Lung (tissue), 12 donors: Measurements from ENCODE around the gene NRXN2. TPM values are rescaled to one million over a fixed set of nuclear protein-coding genes. Genes with fewer than 3 reads are reported as not detected.
A peak's percentile ranks its signal among the peaks of the same experiment; 100 is the strongest.

Experiments
- ATAC-seq: fragments of 200-7000 bp; cut with Tn5 transposase; one replicate; pipeline ENCODE4 v1.9.1; 2020; ENCODE audit warnings: moderate number of reproducible peaks; ENCODE audit not compliant: insufficient read depth, low FRiP score
- DNase-seq, 3 donors: peaks; one replicate each; pipeline ENCODE4 v3.0.0-alpha.2; 2013 to 2017
- H3K27ac ChIP-seq, 2 donors: one replicate each; pipeline ENCODE4 v1.5.1; 2013; ENCODE audit warnings: mild to moderate bottlenecking in 2 of 2, moderate library complexity in 2 of 2, control low read depth in 1 of 2, inconsistent platforms in 1 of 2, low read depth in 1 of 2, low read length in 1 of 2
- H3K27me3 ChIP-seq, 3 donors: one replicate each; pipeline ENCODE4 v1.5.1; 2013; ENCODE audit warnings: low read length in 2 of 3; ENCODE audit not compliant: control insufficient read depth in 3 of 3, insufficient read depth in 3 of 3
- H3K36me3 ChIP-seq, 4 donors: one replicate each; pipeline ENCODE4 v1.5.1; 2013; ENCODE audit warnings: low read length in 4 of 4, mild to moderate bottlenecking in 1 of 4, moderate library complexity in 1 of 4; ENCODE audit not compliant: control insufficient read depth in 4 of 4, insufficient read depth in 4 of 4
- H3K4me1 ChIP-seq, 5 donors: one replicate each; pipeline ENCODE4 v1.5.1; 2013; ENCODE audit warnings: low read length in 5 of 5, mild to moderate bottlenecking in 2 of 5, moderate library complexity in 1 of 5; ENCODE audit not compliant: control insufficient read depth in 5 of 5, insufficient read depth in 5 of 5
- H3K4me3 ChIP-seq: one replicate; pipeline ENCODE4 v1.5.1; 2013; ENCODE audit warnings: mild to moderate bottlenecking, control low read depth, moderate library complexity
- H3K9ac ChIP-seq, 2 donors: one replicate each; pipeline ENCODE4 v1.5.1; 2013; ENCODE audit warnings: low read length in 2 of 2, control low read depth in 1 of 2; ENCODE audit not compliant: insufficient read depth in 1 of 2
- H3K9me3 ChIP-seq, 4 donors: one replicate each; pipeline ENCODE4 v1.5.1; 2013; ENCODE audit warnings: low read length in 3 of 4, mild to moderate bottlenecking in 1 of 4, moderate library complexity in 1 of 4; ENCODE audit not compliant: control insufficient read depth in 4 of 4, insufficient read depth in 3 of 4
- CTCF ChIP-seq: IDR thresholded peaks from 2 replicates; pipeline ENCODE4 v1.5.1; 2012; ENCODE audit warnings: mild to moderate bottlenecking; ENCODE audit errors: control extremely low read depth, extremely low read depth
- WGBS, 2 donors: extraction: QIAGEN DNeasy Blood & Tissue Kit; methylation state at CpG; one replicate each; pipeline ENCODE4 v1.1.7; 2013; 5-methylcytosine and 5-hydroxymethylcytosine counted together
- polyA plus RNA-seq, 2 donors: library from polyadenylated mRNA; stranded (reverse); fragments of 200-250 nt; gene quantifications; one replicate each; pipeline ENCODE4 v1.2.1, GENCODE V29; 2013
- total RNA-seq, 2 donors: library from RNA; depleted of rRNA in 1 of 2; stranded (reverse); fragments of >200 nt in 1 of 2; gene quantifications; one replicate each; pipeline ENCODE4 v1.2.1, GENCODE V29; 2014 to 2021
- donor health status: control.
- donor health status: control.
- donor health status: Bipolar disorder and iron deficiency.
- donor health status: healthy.
- donor health status: DM: yes; HTN: yes; CAD: no.

NRXN2 gene
- total and polyA plus RNA-seq, 4 donors = 0.39 to 6.6 (median 1.1) TPM

DNA sequence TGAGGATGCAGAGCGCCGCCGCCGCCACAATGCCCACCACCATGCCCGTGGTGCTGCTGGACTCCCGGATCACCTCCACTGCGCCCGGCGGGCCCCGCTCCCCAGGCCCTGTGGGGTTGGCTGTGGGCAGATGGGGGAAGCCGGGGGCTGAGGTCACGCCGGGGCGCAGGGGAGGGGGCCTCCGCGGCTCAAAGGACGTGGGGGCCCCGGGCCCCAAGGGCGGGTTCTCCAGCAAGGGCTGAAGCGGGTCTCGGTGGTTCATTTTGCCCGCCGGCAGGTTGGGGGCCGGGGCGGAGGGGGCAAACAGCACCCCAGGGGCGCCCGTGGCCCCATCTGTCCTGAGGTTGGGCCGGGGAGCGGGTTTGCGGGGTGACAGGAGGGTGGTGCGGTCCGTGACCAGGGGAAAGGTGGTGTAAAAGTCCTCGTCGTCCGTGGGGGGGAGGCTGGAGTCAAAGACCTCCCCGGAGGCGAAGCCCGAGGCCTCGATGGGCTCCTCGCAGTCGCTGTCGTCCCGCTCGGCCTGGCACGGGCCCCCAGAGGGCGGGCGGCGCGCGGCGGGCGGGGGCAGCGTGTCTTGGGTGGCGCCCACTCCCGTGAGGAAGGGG, 115.5 kb downstream of the NRXN2 start:
- H3K36me3 ChIP-seq = no peaks in the 10 kb centered on the region
- no peak overlapping the region for H3K9ac ChIP-seq
- WGBS, 2 donors = 74 to 93% methylated on average over 53 to 55 of the region's 55 CpGs
- peaks cover 0 to 8% (median 0%) of the 10 kb centered on the region in 3 donors for H3K27me3 ChIP-seq
- DNase-seq (no peak), ATAC-seq (no peak)
- peaks cover 0 to 6% (median 0%) of the 10 kb centered on the region in 5 donors for H3K4me1 ChIP-seq
- H3K9me3 ChIP-seq = no peaks in the 10 kb centered on the region
- H3K4me3 ChIP-seq = no peak overlapping the region
- TF ChIP-seq CTCF = no peak
- H3K27ac ChIP-seq = no peak overlapping the region

GRCh38 chr11:64606796-64607380, 116.1 kb downstream of the NRXN2 start:
- WGBS, 2 donors = 63 to 74% methylated on average over 16 to 23 of the region's 23 CpGs
- H3K9ac ChIP-seq = no peak overlapping the region
- H3K9me3 ChIP-seq = no peaks in the 10 kb centered on the region
- H3K4me3 ChIP-seq = no peak overlapping the region
- ATAC-seq (no peak), DNase-seq (no peak)
- H3K27ac ChIP-seq = no peak overlapping the region
- no peak for TF ChIP-seq CTCF
- H3K27me3 ChIP-seq = peaks cover 0 to 8% (median 0%) of the 10 kb centered on the region in 3 donors
- peaks cover 0 to 6% (median 0%) of the 10 kb centered on the region in 5 donors for H3K4me1 ChIP-seq
- H3K36me3 ChIP-seq = no peaks in the 10 kb centered on the region

- Histone ChIP-seq H3K9ac (no peak overlapping the region), H3K27ac (no peak overlapping the region), H3K27me3 (peaks cover 0 to 8% (median 0%) of the 10 kb centered on the region in 3 donors), H3K4me1 (peaks cover 0 to 6% (median 0%) of the 10 kb centered on the region in 5 donors), H3K4me3 (no peak overlapping the region), H3K36me3 (no peaks in the 10 kb centered on the region), H3K9me3 (no peaks in the 10 kb centered on the region)
- no peak for TF ChIP-seq CTCF
- ATAC-seq = no peak
- 73 to 83% methylated on average over 20 to 21 of the region's 21 CpGs for WGBS, 2 donors
- peak in 1 of 3 donors; percentile 16 for DNase-seq
Measured at GRCh38 chr11:64605656-64606585, 117.1 kb downstream of the NRXN2 start.
